GM21528 (cell line): ENCODE results near the gene ZFHX3.

Experiments used
- ATAC-seq: cut with Tn5 transposase; IDR thresholded peaks from one replicate; pipeline ENCODE4 v1.9.1; 2021; ENCODE audit warnings: mild to moderate bottlenecking, moderate library complexity; ENCODE audit not compliant: unreplicated experiment, low FRiP score

Gene ZFHX3

DNA sequence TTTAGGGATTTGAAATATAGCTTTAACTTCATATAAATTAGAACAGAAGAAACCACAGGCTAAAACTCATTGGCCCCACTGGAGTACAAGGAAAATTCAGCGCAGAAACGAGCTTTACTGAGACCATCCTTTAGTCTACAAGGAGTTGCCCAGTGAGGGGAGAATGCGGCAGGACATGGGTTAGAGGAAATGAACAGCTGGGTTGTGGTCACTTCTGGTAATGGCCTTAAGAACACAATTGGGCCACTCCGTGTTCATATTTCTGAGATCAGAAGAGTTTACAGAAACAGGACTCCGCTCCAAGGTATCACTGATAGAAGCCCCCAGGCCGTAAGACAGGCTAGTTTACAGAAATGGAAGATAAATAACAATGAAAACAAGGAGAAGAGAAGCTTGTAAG is 188.3 kb downstream of the ZFHX3 start:
- no peak for ATAC-seq

DNA sequence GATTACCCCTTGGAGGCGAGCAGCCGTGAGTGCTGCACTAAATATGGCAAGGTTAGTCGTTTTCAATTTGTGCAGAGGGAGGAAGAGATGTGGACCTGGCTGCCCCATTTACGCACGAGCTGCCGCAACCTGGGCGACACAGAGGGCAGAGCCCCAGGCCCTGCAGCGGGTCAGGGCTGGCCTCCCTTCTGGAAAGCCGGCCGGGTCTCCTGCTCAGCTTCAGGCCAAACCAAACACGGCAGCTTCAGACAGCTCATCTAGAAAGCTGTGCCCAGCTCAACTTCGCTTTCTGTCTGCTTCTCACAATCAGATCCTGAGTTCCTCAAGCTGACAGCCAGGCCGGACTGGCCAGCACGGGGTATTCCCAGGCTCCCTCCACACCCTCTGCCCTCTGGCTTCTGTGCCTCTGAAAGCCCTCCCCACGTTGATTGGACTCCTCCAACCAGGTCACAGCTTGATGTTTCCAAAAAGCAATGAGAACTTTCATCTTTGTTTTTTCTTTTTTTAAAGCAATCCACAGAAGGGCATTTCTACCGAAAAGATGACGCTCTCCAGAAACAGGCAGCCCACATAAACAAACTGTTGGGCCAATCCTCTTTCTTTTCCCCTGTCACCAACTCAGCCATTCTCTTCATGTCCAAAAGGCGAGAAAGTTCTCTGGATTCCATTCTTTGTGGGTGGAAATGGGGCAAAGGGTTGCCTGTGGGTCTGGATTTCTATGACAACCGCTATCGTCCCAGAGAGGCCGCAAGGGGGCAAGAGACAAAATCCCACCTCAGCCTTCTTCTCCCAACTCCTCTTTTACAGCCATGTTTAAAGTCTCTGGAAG is 189.0 kb downstream of the ZFHX3 start:
- ATAC-seq = no peak

DNA sequence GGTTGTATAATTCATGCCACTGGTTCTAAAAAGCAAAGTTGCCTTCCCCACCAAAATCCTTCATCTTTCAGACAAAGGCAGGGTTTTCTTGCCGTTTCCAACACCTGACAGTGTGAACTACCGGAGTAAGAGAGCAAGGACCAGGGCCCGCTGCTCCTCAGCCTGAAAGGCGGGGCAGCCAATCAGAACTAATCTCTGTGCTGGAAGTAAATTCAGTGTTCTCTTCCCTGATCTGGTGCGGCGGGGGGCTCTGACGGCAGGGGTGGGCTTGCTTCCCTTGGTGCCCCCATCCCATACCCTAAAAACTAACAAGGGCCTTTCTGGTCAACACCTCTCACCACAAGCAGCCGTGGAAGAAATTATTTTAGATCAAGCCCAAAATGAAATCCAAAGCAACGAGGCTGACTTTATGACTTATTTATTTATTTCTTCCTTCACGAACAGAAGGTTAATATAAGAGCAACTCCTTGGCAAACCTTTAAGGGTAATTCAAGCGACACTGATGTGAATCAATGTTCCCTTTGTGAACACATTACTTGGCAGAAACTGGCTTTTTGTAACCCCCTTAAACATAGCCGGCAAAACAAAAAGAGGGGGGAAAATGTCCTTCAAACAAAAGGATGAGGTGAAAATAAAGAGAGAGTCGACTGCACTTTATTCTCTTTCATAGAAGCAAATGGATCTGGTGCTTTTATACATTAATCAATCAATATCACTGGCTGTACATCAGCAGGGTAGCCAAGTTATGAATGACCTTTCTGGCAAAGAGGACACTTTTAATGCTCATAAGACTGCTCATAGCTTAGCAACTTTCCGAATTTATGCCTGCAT is 189.9 kb downstream of the ZFHX3 start:
- ATAC-seq = no peak

DNA sequence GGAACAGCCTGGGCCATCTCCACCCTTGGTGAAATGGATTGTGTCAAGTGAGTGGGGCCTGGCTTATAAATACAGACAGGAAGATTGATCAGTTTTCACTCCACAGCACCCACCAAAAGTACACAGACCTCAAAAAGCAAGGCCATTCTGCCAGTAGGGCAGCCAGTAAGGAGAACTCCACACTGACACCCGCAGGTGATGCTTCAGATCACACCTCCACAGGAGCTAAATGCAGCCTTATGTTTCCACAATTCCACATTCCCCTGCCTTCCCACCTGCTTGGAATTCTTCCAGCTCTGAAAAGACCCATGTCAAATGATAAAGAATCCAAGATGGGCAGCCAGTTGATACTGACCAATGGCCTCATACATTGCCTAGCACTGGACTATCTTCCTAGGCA is 191.1 kb downstream of the ZFHX3 start:
- ATAC-seq = no peak

DNA sequence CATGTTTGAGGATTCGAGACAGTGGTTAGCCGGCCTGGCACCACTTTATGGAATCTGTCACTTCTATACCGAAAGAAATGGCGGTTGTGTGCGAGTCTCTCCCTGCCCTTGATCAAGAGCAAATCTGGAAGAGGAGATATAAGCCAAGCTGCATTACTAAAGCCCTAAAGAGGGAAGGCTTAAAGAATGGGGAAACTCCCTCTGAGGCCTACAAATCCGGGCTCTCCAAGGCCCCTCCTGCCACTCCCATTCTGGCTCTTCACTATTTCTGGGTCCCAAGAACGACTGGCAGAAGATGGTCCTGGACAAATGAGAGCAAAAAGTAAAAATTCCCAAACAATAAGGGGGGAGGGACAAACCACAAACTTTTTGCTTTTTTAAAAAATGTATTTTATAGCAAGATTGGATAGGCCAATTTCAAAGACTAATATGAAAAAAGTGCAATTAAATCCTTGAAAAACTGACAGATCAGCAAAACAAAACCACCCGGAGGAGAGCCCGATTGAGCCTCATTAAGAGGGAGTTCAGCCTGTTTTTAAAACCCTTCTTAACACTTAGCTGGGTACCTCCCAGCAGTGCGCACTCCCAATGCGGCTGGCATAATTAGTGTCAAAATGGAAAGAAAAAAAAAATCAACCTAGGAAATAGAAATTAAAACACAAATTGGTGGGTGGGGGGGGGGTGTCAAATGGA is 193.5 kb downstream of the ZFHX3 start:
- no peak for ATAC-seq

DNA sequence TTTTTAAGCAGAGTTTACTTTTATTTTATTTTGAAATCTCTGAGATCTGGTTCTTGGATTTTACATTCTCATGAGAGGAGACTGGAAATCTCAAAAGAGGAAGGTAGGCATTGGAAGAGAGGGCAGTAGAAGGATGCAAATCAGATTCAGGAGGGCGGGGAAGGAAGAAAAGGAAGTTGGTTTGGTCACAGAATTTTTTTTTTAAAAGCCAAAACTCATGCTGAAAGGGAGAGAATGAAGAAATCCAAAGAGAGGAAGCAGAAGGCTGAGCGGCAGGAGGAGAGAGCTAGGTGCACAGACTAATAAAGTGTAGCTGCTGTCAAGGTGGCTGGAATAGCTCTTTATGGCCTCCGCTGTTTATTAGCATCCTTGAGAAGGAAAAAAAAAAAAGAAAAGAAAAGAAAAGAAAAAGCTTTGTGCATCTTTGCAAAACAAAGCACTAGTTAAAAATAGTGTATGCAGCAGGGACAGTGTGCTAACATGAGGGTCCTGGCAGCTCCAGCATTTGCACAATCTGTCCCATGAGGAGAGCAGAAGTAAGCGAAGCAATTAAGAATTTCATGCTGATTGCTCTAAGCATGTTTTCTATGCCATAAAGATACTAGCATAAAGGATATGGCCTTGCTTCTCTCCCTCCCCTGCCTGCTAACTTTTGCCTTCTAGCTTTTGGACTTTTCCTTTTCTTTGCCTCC is 194.2 kb downstream of the ZFHX3 start:
- ATAC-seq = no peak

DNA sequence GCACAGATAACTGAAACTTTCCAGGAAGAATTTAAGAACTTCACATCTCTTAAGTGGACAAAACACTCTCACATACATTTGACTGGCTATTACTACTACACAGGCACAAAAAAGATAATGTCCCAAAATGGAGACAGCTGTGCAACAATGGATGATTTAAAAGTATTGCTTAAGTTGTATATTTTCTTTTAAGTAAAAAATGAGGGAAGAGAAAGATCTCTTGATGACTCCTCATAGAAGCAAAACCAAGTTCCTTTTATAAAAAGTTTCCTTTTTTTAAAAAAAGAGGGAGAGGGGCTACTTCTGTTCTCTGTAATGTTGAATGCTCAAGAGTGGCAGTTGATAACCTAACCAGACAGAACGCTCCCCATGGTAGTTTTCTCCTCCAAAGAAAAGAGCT is 195.5 kb downstream of the ZFHX3 start:
- no peak for ATAC-seq

DNA sequence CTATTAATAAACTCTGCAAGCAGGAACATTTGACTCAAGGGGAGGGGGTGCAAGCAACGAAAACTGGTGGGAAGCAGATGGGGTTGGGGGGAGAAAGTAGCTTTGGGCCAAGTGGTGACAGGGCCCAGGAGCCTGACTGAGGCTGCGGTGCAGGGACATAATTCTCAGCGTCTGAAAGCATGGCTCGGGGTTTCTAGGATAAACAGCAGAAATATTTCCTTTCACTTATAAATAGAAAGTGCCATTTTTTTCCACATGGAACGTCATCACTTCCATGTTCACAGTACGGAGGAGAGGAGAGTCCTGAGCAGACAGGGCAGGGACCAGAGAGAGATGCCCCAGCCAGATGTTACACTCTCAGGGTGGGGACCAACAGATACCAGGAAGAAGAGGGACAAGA is 197.1 kb downstream of the ZFHX3 start:
- ATAC-seq = no peak

DNA sequence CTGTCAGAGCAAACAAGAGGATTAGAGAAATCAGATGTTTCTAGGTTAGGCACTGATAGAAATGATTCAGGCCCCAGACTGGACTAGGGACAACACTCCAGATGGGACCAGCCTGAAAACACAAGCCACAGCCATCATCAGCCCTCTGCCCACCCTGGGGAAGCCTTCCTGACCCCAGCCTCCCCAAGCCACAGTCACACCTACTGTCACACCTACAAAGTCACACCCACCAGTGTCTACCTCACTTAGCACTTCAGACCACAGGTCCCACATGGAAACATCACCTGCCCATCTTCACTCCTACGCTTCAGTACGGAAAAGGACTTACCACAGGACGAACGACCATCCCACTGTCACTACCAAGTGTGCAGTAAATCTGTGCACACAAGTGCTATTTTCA is 197.9 kb downstream of the ZFHX3 start:
- no peak for ATAC-seq

DNA sequence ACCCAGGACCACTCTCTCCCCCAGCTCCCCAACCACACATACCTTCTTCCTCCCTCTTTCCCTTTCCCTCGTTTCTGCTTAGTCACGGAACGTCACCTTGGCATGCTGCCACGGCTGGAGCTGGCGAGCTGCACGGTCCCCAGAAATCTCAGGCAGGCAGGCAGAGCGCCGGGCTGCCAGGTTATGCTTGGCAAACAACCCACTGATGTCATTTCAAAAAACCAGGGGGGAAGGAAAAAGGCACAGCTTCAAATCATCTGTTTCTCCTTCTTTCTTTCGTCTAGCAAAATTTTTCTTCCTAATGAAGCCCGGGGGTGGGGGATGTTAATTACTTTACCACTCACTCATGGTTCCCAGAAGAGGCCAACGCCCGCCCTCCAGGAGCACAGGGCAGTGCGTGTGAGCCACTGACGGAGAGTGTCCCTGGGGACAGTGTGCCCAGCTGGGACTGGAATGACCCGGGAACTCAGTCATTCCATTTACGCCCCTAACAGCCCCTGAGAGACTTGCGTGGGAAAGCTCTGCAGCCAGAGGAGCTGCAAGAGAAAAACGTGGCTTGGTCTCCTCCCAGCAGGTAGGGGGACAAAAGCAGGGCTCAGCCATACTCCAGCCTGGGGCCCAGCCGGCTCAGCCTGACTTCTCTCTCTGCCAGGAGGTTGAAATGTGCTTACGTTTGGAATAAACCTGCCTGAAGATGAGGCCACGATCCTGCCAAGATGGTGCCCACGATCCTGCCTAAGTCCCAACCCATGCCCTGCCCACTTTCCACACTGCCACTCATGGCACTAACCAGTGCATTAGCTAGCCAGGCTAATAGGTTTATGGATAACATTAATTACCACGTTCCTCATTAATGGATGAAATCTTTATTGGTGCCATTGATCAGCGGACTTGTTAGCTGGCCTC is 198.9 kb downstream of the ZFHX3 start:
- no peak for ATAC-seq

DNA sequence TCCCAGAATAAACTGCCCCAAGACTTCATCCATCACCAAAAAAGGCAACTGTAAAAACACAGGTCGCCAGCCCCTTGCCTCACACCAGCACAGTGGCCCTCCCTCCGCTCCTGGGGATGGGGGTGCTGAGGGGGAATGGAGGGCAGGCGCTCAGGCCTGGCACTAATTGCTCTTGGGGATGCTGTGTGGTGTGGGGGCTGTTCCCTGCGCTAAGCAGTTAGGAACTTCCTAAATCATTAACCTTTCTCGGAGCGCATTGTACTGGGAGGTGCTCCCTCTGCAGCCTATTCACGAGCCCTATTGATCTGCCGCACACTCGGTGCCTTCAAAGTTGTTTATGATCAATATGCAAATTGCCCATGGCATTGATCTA is 199.9 kb downstream of the ZFHX3 start:
- no peak for ATAC-seq

DNA sequence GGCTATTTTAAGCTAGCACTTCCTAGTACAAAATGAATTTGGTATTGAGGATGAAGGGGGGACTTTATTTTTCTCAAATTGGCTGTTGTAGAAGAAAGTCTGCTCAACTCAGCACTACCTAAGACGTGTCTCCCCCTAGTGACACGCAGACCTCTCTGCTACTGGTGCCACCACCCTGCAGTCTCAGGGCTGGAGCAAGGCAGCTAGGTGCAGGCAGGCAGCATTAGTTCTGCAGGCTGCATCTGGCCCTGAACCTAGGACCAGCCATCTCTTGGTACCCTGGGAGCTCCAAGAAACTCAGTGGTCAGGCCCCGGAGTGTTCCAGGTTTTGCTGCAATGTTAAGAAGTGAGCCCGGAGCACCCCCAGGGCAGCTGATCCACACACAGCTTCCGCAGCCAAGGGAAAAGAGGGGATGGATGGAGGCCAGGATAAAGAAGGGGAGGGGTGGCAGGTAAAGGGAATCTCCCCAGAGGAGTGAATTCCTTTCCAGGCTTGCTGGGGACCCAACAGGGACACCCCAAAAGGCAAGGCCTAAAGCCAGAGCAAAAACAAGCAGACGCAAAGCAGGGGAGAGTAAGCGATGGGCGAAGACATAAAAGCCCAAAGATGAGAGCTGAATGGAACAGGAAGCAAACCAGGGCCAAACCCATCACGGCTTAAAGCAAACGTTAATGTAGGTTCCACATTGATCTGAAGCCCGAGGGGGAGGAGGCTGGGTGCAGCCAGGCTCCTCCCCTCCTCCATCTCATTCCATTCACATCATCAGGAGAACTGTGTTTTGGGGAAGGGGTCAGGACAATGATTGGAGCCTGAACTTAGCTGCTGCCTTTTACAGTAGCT is 200.5 kb downstream of the ZFHX3 start:
- ATAC-seq = no peak

DNA sequence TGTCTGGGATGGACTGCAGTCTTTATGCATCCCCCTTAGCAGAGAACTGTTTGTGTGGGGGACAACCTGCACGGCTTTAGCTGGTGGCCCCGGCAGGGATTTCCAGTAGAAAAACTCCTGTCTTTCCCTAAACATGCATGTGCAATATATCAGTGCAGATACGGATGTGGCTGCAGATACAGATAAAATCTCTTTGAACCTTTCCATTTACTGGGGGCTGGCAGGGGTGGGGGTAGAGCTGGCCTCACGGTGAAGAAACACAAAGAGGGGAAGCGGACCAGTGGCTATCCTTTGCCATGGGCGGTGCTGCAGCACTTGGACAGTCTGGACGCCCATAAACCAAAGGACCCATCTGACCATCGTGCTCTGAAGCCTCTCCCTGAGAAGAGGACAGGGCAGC is 201.3 kb downstream of the ZFHX3 start:
- no peak for ATAC-seq

DNA sequence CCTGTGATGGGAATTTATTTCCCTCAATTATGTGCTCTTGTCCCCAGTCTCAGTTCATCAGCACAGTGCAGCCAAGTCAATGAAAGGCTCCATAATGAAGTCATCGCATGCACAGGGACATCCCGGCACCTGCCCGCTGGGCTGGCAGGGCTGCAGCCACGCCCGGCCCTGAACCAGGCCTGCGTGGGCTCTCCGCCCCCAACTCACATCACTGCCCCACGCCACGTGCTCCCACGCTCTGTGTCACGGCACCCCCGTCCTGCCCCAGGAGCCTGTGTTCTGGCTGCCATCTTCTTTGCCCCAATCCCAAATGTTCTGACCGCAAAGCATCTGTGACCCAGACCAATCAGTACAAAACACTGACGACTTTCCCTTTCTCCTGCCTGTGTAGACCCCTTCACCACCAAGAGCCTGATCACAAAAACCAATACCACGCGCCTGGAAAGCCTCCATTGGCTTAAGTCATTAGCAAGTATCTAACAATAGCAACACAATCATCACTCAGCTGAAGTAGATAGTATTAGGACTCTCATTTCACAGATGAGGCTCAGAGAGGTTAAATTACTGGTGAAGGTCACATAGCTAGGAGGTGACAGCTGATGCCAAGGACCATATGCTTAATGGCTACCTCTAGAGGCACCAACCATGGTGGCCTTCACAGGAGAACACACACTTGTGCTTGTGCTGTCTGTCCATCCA is 202.5 kb downstream of the ZFHX3 start:
- no peak for ATAC-seq

DNA sequence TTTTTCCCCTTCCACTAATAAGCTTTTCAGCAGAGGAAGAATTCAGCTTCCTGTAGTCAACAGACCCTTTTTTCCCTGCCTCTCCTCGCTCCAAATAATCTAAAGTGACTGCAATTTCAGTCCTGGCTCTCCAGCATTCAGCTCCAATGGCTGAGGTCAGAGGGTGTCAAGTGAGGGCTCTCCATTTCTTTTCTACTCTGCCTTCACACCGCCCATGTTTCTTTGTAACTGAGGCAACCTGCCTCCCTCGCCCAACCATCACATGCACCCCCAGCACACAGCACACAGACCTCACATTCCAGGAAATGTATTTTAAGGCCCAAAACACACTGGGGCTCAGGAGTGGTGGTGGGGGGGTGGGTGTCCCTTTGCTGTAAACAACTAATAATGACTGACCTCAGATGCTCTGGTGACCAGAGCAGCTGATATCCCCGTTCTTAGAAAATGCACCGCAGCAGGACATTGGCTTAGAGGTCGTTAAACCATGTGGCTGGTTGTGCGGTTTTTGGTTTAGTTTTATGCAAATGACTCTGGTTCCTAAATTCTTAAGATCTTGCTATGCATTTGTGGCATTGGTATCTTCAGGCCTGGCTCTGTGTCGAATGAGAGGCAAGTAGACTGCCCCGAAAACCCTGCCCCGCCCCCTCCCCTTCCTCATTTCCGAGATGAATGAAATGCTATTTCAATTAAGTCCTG is 203.6 kb downstream of the ZFHX3 start:
- ATAC-seq = no peak

DNA sequence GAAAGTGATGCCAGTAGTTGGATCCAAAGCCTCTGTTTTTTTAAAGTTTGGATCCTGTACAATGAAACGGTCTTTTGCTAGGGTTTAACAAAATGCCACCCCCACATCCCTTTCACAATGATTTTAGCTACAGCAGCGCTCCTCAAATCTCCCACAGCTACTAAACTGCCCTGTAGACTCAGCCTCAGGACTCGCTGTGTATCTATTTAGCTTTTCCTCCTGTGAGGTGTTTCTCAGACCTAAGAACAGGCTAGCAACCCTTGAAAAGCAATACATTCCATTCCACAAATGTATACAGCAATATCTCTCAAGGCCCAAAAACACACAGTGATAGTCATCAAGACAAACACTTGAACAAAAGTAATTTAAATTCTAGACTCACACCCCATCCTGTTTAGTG is 206.4 kb downstream of the ZFHX3 start:
- ATAC-seq = no peak

DNA sequence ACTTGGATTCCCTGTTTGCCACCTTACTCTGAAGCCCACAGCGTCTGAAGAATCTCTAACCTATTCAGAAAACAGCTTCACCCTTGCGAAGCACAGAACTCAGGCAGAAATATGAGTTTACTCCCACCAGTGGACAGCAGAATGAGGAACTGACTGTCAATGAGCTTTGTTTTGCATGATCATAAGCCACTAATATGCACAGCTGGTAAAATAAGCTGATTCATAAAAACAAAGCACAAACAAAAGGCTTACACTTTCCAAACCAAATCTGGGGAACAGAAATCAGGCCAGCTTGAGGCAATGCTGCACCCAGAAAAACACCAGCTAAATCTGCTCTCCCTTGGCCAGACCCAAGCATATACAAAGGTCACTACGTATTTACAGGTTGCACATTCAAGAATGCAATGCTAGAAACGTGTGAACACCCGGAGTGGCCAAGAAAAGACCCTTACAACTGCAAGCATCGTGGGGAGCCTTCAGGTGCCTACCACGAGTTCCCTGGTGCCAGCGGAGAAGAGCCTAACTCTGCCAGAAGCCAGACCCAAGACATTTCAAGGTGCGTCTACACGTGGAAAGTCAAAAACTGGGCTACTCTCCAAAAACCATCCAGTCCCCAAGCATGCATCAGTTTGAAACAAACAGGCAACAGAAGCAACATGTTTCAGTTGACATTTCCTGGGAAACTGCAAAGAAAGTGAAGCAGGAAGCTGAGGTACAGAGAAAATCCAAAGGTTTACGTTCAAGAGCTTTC is 207.1 kb downstream of the ZFHX3 start:
- no peak for ATAC-seq
